ENCODE measurements around the gene RNF144A.

DNA sequence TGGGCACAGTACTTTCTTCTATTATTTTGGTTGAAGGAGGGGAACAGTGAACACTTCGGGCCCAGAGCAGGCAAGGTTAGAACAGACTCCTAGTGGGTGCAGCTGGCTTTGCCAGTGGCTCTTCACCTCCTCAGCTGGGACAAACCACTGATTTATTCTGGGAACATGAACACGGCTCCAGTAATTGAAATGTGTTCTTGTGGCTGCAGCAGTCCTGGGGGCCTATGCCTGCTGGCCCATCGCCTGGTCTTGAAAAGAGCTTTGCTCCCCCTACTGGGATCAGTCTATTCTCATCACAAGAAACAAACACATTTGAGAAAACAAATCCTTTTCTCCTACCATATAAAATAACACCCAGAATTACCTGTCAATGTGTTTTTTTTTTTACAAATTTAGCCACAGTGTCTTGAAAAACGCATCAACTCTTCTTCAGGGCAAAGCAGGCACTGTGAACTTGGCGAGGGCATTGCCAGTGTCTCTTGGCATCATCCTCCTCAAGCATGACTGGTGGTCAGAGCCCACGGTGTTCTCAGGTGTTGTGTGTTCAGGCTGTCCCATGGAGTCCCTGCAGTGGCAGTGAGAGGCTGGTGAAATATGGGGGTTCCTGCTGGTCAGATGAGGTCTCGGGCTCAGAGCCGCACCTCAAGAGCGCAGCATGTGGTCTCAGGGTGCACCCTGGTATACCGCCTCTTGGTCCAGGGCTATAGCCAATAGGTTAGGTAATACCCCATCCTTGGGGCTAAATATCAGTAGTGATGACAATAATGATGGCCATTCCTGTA lies 51.3 kb downstream of the RNF144A start:
- TF ChIP-seq, protein P1, sequence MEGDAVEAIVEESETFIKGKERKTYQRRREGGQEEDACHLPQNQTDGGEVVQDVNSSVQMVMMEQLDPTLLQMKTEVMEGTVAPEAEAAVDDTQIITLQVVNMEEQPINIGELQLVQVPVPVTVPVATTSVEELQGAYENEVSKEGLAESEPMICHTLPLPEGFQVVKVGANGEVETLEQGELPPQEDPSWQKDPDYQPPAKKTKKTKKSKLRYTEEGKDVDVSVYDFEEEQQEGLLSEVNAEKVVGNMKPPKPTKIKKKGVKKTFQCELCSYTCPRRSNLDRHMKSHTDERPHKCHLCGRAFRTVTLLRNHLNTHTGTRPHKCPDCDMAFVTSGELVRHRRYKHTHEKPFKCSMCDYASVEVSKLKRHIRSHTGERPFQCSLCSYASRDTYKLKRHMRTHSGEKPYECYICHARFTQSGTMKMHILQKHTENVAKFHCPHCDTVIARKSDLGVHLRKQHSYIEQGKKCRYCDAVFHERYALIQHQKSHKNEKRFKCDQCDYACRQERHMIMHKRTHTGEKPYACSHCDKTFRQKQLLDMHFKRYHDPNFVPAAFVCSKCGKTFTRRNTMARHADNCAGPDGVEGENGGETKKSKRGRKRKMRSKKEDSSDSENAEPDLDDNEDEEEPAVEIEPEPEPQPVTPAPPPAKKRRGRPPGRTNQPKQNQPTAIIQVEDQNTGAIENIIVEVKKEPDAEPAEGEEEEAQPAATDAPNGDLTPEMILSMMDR (IDR thresholded peaks at IDR 0.05): peak in 1 of 6 experiments; percentile 3
- TF ChIP-seq POLR2A (IDR thresholded peaks at IDR 0.05): no peak

Measured in Peyer's patch (tissue), 4 donors.